ENCODE measurements around the gene CDC14A. TPM values are rescaled to one million over a fixed set of nuclear protein-coding genes. Genes with fewer than 3 reads are reported as not detected.
A peak's percentile ranks its signal among the peaks of the same experiment; 100 is the strongest.

Gene CDC14A
- total and polyA plus RNA-seq, 2 of the 8 experiments (the other 6 are each of a cell fraction or from before 2014, with no cell fraction given) = 3.2 to 8.9 TPM

DNA sequence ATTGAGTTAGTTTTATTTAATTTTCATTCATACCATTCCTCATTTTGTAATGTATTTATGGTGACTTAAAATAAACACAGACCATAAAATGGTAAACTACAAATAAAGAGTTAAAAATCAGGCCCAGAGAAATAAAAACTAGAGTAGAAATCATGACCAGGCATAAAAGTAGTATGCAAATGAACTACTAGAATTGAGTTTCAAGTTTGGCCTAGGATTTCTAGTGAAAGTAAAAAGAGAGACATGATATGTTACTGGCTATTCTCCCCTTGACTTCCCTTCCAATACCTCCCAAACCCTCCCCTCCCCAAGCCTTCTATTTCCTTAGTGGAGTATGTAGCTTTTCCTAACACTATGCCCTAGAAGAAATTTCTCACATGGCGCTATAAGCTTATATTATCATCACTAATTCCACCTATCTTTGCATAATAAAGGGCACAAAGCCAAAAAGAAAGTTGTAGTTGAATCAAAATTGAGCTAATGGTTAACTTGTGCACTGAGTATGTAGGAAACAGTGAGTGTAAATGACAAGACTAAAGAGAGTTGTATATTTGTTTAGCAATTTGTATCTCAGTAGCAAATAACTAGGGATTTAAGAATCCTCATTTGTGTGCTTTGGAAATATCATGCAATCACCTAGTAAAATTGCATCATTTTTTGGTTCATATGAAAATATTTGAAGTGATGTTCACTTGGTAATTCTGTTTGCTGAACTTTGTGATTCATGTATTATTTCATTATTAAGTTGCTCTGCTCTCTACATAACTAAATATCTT, 29.7 kb upstream of the CDC14A start:
- Histone ChIP-seq H3K4ac (replicated peaks; ENCODE audit: insufficient read length, low read depth, low read length) (no peak overlapping the region), H3K4me3 (ENCODE audit: extremely low read depth in 1 of 4, insufficient read depth in 2 of 4, low read depth in 3 of 4, low read length in 4 of 4) (no peak overlapping the region), H3K36me3 (ENCODE audit: control insufficient read depth in 2 of 4, insufficient read depth in 4 of 4, low read length in 3 of 4) (no peaks in the 10 kb centered on the region), H2BK20ac (ENCODE audit: low read length) (no peak overlapping the region), H3K23ac (ENCODE audit: insufficient read length) (no peak overlapping the region), H3K79me1 (ENCODE audit: low read depth, low read length) (no peaks in the 10 kb centered on the region), H2AFZ (ENCODE audit: low read length) (0 out of 2 replicates have a peak overlapping the region, but pooled peaks have one; percentile 10), H2BK12ac (ENCODE audit: low read depth, low read length) (no peak overlapping the region), H4K20me1 (replicated peaks in 1 of 2; ENCODE audit: control insufficient read depth in 1 of 2, insufficient read depth in 2 of 2, low read length in 2 of 2) (no peaks in the 10 kb centered on the region), H3K4me2 (ENCODE audit: insufficient read depth in 1 of 2, low read depth in 2 of 2, low read length in 2 of 2) (no peak overlapping the region), H2AK5ac (ENCODE audit: low read depth, low read length) (no peak overlapping the region), H3K27me3 (replicated peaks in 1 of 4; ENCODE audit: control insufficient read depth in 3 of 4, extremely low read depth in 1 of 4, insufficient read depth in 3 of 4, low read length in 3 of 4) (no peaks in the 10 kb centered on the region), H3K14ac (ENCODE audit: insufficient read length) (no peak overlapping the region), H4K8ac (ENCODE audit: extremely low read depth, insufficient read depth, low read length) (no peak overlapping the region), H3K79me2 (ENCODE audit: control insufficient read depth in 1 of 2, insufficient read depth in 2 of 2, low read length in 2 of 2) (no peaks in the 10 kb centered on the region), H3K56ac (replicated peaks; ENCODE audit: insufficient read length, low read depth, low read length) (no peak overlapping the region), H4K91ac (replicated peaks; ENCODE audit: insufficient read length, low read length) (no peak overlapping the region), H3K27ac (ENCODE audit: low read depth, low read length) (no peak overlapping the region), H2BK15ac (ENCODE audit: low read length) (no peak overlapping the region), H3K9me3 (ENCODE audit: insufficient read depth in 2 of 2, low read depth in 1 of 2, low read length in 1 of 2) (peaks cover 6 to 7% of the 10 kb centered on the region in 2 experiments; a peak in 3 of 4 replicates), H3K23me2 (ENCODE audit: low read depth, low read length) (no peaks in the 10 kb centered on the region; the same call in 1 of the 2 replicates), H3K4me1 (replicated peaks in 1 of 4; ENCODE audit: control insufficient read depth in 3 of 4, insufficient read depth in 4 of 4, low read length in 3 of 4) (peaks cover 0 to 7% (median 3%) of the 10 kb centered on the region in 4 experiments; a peak in 4 of 7 replicates), H2BK120ac (replicated peaks; ENCODE audit: low read depth, low read length) (no peak overlapping the region), H2BK5ac (ENCODE audit: low read depth, low read length) (no peak overlapping the region), H3K9ac (replicated peaks in 1 of 4; ENCODE audit: extremely low read depth in 1 of 4, low read depth in 3 of 4, low read length in 3 of 4) (no peak overlapping the region), H3K18ac (ENCODE audit: extremely low read depth, low read length) (no peak overlapping the region), H4K5ac (ENCODE audit: insufficient read length, low read depth, low read length) (no peak overlapping the region)
- ChIA-PET POLR2A (ENCODE audit: partially characterized antibody) (interaction anchor here (2.8 kb wide), 1 partner anchor 29 kb away, joined by 8 read pairs; the partner anchor contains the start of gene CDC14A), CTCF (ENCODE audit: partially characterized antibody) (interaction anchor here (1.0 to 1.8 kb wide), 4 partner anchors 10 to 136 kb away, joined by 3 to 7 read pairs (median 5); no protein-coding TSS in a partner anchor)
- DNase-seq (ENCODE audit: low read depth in 1 of 2, low spot score in 2 of 2) (no peak), FAIRE-seq (no peak)
- 95% methylated on average over 1 of the region's 1 CpG; no CpG with 5 or more reads in 1 of the 2 experiments for WGBS, 2 experiments (ENCODE audit: extremely low coverage in 1 of 2, insufficient coverage in 1 of 2, insufficient read length in 1 of 2, insufficient replicate concordance in 2 of 2, low coverage in 1 of 2, low lambda C conversion rate in 2 of 2, missing lambda C conversion rate in 1 of 2)
- TF ChIP-seq CEBPB (IDR thresholded peaks at IDR 0.05; ENCODE audit: low read depth, low read length) (0 out of 2 replicates have a peak, but pooled peaks have one; percentile 21), KDM1A (IDR thresholded peaks at IDR 0.05; ENCODE audit: borderline replicate concordance, low read length) (no peak)

Measured in H1 (cell line).